Smooth muscle cell (in vitro differentiated cells): ENCODE results near the gene INPP4A. TPM values are rescaled to one million over a fixed set of nuclear protein-coding genes. Genes with fewer than 3 reads are reported as not detected.

Source experiments
- DNase-seq: peaks from one replicate; lab custom pipeline; 2025; ENCODE audit not compliant: unreplicated experiment; lab: John Stamatoyannopoulos, UW
- H2AFZ ChIP-seq: fragments of 200-600 bp; sonication (generic); 2 replicates; pipeline ENCODE4 v1.6.0; 2016; ENCODE audit warnings: antibody characterized with exemption, low read depth, mild to moderate bottlenecking
- H3F3A ChIP-seq: fragments of 200-600 bp; sonication (generic); 2 replicates; pipeline ENCODE4 v1.6.0; 2017; ENCODE audit warnings: antibody characterized with exemption, low read depth
- H3K27ac ChIP-seq: fragments of 200-600 bp; sonication (generic); 2 replicates; pipeline ENCODE4 v1.5.1; 2016; ENCODE audit warnings: low read depth, mild to moderate bottlenecking
- H3K27me3 ChIP-seq: fragments of 200-600 bp; sonication (generic); 2 replicates; pipeline ENCODE4 v1.6.1; 2016; ENCODE audit warnings: low read depth, mild to moderate bottlenecking
- H3K36me3 ChIP-seq: fragments of 200-600 bp; sonication (generic); 2 replicates; pipeline ENCODE4 v1.5.1; 2016; ENCODE audit warnings: low read depth
- H3K4me1 ChIP-seq: fragments of 200-600 bp; sonication (generic); 2 replicates; pipeline ENCODE4 v1.5.1; 2016; ENCODE audit warnings: low read depth
- H3K4me2 ChIP-seq: fragments of 200-600 bp; sonication (generic); 2 replicates; pipeline ENCODE4 v1.6.0; 2016; ENCODE audit warnings: mild to moderate bottlenecking
- H3K4me3 ChIP-seq: fragments of 200-600 bp; sonication (generic); 2 replicates; pipeline ENCODE4 v1.5.1; 2016; ENCODE audit warnings: mild to moderate bottlenecking
- H3K79me2 ChIP-seq: fragments of 200-600 bp; sonication (generic); 2 replicates; pipeline ENCODE4 v1.6.0; 2016; ENCODE audit warnings: low read depth, mild to moderate bottlenecking
- H3K9ac ChIP-seq: fragments of 200-600 bp; sonication (generic); 2 replicates; pipeline ENCODE4 v1.6.0; 2016; ENCODE audit warnings: low read depth
- H3K9me3 ChIP-seq: fragments of 200-600 bp; sonication (generic); replicated peaks from 2 replicates; pipeline ENCODE4 v1.5.1; 2016; ENCODE audit warnings: low read depth
- H4K20me1 ChIP-seq: fragments of 200-600 bp; sonication (generic); 2 replicates; pipeline ENCODE4 v1.6.0; 2016; ENCODE audit warnings: low read depth
- WGBS: methylation state at CpG from one replicate; pipeline ENCODE4 v1.1.7; 2016; ENCODE audit warnings: low lambda C conversion rate; 5-methylcytosine and 5-hydroxymethylcytosine counted together
- polyA plus RNA-seq: library from polyadenylated mRNA; unstranded; fragments of >200 nt; fragmentation: Nextera tagmentation; extraction: Ambion mirVana; gene quantifications from 2 replicates; pipeline ENCODE4 v1.2.1, GENCODE V29; 2016
- total RNA-seq: library from RNA; depleted of rRNA; stranded (reverse); fragments of >200 nt; gene quantifications from 2 replicates; pipeline ENCODE4 v1.2.3, GENCODE V29; 2014
- TF ChIP-seq, protein P1 (sequence below): fragments of 200-600 bp; sonication (generic); IDR thresholded peaks from 2 replicates; pipeline ENCODE4 v1.5.1; 2017; ENCODE audit warnings: borderline replicate concordance, mild to moderate bottlenecking, antibody characterized with exemption; ENCODE audit not compliant: insufficient read depth, poor library complexity, severe bottlenecking

The INPP4A gene
- total and polyA plus RNA-seq, 2 experiments from 2014 or later = 10.1 to 17.3 TPM

DNA sequence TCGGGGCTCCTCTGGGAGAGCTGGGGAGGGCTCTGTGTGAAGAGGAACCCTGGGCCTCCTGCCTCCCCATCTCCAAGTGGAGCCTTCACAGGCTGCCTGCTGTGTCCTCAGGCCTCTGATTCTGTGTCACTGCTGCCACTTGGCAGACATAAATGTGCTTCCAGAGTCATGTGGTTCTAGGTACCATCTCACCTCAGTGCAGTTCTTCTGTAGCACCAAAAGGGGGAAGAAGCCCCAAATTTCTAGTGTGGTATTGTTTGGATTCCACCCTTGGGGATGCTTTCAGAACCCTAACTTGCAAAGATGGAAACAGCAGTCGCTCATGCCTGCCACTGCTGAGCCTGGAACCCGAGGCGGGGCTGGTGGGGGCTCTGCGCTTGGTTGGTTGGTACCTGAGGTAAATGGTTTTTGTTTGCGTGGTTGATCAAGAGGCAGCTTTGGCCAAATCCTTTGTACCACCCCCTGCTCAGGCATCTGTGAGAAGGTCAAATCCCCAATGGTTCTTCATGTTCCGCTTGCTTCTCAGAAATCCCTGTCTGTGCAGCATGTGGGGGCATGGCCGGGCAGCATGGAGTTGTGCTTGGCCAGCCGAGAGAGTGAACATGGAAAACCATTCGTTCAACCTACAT lies 136.1 kb downstream of the INPP4A start:
- no peaks in the 10 kb centered on the region for H4K20me1 ChIP-seq
- H3K79me2 ChIP-seq = no peaks in the 10 kb centered on the region
- H3K4me3 ChIP-seq = no peak overlapping the region
- H3K36me3 ChIP-seq = peaks cover 4% of the 10 kb centered on the region
- no peaks in the 10 kb centered on the region for H3K4me1 ChIP-seq
- TF ChIP-seq, protein P1, sequence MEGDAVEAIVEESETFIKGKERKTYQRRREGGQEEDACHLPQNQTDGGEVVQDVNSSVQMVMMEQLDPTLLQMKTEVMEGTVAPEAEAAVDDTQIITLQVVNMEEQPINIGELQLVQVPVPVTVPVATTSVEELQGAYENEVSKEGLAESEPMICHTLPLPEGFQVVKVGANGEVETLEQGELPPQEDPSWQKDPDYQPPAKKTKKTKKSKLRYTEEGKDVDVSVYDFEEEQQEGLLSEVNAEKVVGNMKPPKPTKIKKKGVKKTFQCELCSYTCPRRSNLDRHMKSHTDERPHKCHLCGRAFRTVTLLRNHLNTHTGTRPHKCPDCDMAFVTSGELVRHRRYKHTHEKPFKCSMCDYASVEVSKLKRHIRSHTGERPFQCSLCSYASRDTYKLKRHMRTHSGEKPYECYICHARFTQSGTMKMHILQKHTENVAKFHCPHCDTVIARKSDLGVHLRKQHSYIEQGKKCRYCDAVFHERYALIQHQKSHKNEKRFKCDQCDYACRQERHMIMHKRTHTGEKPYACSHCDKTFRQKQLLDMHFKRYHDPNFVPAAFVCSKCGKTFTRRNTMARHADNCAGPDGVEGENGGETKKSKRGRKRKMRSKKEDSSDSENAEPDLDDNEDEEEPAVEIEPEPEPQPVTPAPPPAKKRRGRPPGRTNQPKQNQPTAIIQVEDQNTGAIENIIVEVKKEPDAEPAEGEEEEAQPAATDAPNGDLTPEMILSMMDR = no peak
- DNase-seq = no peak
- no peak overlapping the region for H3K4me2 ChIP-seq
- WGBS = 94% methylated on average over 10 of the region's 10 CpGs
- H3K27ac ChIP-seq = no peak overlapping the region
- H3K9ac ChIP-seq = no peak overlapping the region
- no peaks in the 10 kb centered on the region for H3F3A ChIP-seq
- no peak overlapping the region for H2AFZ ChIP-seq
- no peaks in the 10 kb centered on the region for H3K9me3 ChIP-seq
- no peaks in the 10 kb centered on the region for H3K27me3 ChIP-seq

DNA sequence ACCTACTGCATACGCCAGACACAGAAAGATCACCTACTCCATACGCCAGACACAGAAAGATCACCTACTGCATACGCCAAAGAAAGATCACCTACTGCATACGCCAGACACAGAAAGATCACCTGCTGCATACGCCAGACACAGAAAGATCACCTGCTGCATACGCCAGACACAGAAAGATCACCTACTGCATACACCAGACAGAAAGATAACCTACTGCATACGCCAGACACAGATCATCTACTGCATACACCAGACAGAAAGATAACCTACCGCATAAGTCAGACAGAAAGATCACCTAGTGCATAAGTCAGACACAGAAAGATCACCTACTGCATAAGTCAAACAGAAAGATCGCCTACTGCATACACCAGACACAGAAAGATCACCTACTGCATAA lies 137.9 kb downstream of the INPP4A start:
- H3K9ac ChIP-seq = no peak overlapping the region
- DNase-seq = no peak
- WGBS = 98% methylated on average over 9 of the region's 9 CpGs
- H3K4me2 ChIP-seq = no peak overlapping the region
- H3K27ac ChIP-seq = no peak overlapping the region
- H3K4me1 ChIP-seq = no peaks in the 10 kb centered on the region
- peaks cover 4% of the 10 kb centered on the region for H3K36me3 ChIP-seq
- no peaks in the 10 kb centered on the region for H3K9me3 ChIP-seq
- no peaks in the 10 kb centered on the region for H3K79me2 ChIP-seq
- H2AFZ ChIP-seq = no peak overlapping the region
- no peaks in the 10 kb centered on the region for H4K20me1 ChIP-seq
- H3F3A ChIP-seq = no peaks in the 10 kb centered on the region
- H3K27me3 ChIP-seq = no peaks in the 10 kb centered on the region
- TF ChIP-seq, protein P1 = no peak
- H3K4me3 ChIP-seq = no peak overlapping the region

- Histone ChIP-seq H3K4me2 (no peak overlapping the region), H2AFZ (no peak overlapping the region), H3K9me3 (no peaks in the 10 kb centered on the region), H3K79me2 (no peaks in the 10 kb centered on the region), H3K9ac (no peak overlapping the region), H3F3A (no peaks in the 10 kb centered on the region), H3K27ac (no peak overlapping the region), H3K4me1 (no peaks in the 10 kb centered on the region), H3K36me3 (peaks cover 4% of the 10 kb centered on the region), H3K4me3 (no peak overlapping the region), H3K27me3 (no peaks in the 10 kb centered on the region), H4K20me1 (no peaks in the 10 kb centered on the region)
- TF ChIP-seq, protein P1 = no peak
- DNase-seq = no peak
- 98% methylated on average over 7 of the region's 7 CpGs for WGBS
Measured at GRCh38 chr2:98583276-98583675, 138.6 kb downstream of the INPP4A start.
